Stimulated activated CD4-positive, alpha-beta T cell treated with anti-CD3 and anti-CD28 coated beads, TNF-alpha, amount 100 ng/mL, for 24 hours (primary cell): Measurements from ENCODE around the gene GHR.

Experiments used
- DNase-seq, 3 experiments: peaks; one replicate each; pipeline ENCODE4 v3.0.0-alpha.2; 2020; ENCODE audit warnings: low read depth in 3 of 3

The GHR gene

DNA sequence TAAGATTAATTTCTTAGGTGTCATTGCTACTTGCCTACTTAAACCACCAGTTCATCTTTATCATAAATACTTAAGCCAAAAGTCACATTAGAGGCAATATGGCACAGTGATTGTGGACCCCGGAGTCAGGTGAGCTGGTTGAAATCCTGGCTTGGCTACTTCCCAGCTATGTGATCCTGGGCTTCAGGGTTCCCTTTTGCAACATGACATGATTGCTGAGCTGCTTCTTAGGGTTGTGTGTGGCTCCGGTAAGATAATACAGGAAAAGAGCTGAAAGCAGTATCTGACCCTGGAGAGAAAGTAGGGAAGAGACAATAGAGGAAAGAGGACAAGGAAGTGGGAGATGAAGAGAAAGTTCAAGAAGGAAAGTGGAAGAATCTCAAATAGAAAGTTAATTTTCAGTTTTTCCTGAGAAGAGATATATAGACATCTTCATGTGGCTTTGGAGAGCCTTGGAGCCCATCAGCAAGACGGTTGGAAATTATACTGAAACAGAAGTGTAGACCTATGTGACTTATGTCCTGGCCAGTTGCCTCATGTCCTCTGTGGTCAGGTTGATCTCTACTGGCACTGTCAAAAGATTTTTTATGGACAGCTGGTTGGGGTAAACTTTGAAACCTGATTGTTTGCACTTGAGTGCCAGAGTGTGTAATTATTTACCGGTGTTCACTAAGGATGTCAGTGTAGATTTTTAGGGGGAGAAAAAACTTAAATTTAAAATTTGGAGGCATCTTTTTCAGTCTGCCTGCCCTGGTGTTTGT, 93.2 kb downstream of the GHR start:
- DNase-seq = no peak

GRCh38 chr5:42517164-42517563, 93.9 kb downstream of the GHR start:
- no peak for DNase-seq

DNA sequence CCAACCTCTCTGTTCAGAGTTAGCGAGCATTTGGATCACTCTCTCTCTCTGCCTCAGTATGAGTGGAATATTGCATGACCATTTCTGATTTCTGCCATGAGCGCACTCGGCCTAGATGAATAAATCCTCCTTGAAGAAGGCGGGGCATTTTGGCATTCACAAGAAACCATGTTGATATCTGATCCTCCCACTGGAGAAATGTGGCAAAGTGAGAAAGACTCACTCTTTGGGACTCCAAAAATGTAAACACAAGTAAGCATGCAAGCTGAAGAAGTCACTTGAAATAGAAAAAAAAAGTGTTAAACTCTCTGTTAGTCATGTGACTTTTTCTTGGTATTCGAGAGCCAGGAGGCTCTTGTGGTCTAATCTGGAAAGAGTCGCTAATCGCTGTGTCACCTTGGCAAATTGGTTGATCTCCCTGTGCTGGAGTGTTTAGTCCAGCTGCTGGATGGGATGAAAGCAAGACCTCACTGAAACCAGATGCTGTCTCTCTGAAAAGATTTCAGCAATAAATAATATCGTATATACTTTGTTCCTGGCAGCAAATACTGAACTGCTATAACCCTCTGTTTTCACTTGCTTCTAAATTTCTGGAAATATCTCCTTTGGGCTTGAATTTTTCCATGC, 95.5 kb downstream of the GHR start:
- DNase-seq = no peak

DNA sequence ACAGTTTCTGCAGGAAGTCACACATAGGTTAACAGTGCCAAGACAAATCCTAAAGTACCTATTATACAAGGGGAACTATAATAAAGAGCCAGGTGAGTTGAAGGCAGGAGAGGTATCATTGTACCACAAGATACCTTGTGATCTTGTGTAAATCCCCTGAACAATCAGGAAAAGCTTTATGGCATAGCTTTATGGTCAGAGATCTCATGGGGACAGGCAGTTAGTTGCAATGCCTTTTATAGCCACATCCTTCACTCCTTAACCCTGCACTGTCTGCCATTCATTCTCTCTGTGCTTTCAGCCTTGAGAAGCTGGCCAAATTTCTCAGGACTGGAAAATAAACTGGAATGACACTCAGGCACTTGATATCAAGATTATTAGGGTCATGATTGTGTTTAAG, 97.0 kb downstream of the GHR start:
- DNase-seq = no peak

DNA sequence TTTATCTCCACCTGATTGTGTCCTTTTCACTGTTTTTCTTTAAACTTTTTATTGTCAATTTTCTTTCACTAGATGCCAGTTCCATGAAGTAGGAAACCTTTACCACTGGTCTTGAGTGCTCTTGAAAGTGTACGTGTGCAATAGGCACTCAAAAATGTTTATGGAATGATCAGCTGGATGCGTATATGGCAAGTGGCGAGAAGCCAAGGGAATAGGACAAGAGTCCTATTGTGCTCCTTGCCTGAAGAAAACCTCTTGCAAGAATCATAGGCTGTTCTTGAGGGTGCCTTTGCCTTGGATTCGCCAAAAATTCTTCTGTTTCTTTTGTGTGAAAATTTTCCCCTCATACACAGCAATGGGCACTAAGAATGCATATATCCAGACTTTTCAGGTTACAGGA, 97.7 kb downstream of the GHR start:
- DNase-seq = no peak

DNA sequence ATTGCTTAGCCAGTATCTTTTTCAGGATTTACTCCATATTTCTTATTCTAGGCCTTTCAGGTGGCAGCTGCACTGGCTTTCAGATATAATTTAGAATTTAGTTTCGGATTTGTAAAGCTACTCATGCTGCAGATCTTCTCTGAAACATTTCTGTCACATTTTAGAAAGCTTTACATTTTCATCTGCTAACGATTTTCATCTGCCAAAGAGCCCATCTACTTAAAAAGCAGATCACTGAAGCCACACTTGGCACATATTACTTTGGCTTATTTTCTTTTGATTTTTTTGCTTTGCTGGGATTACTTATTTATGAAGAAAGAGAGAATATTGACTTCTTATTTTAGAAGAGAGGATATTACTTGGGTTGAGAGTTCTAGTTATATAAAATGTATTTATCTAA, 98.2 kb downstream of the GHR start:
- no peak for DNase-seq

DNA sequence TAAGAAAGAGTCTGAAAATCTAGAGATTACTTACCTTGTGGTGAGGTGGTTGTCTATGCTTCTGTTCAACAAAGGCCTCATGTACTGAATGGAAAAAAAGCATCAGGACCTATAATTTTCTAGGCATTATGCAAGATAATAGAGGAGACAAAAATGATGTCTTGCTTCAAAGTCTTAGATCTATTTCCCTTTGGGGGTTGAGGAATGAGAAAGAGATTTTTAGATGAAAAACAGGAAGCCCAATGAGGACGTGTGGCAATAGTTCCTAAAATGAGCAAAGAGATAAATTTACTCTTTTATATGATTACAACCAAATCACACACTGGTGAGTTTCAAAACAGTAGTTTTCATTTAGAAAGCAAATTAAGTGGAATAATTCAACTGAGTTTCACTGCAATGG, 99.5 kb downstream of the GHR start:
- no peak for DNase-seq

GRCh38 chr5:42526179-42526578, 102.9 kb downstream of the GHR start:
- no peak for DNase-seq

DNA sequence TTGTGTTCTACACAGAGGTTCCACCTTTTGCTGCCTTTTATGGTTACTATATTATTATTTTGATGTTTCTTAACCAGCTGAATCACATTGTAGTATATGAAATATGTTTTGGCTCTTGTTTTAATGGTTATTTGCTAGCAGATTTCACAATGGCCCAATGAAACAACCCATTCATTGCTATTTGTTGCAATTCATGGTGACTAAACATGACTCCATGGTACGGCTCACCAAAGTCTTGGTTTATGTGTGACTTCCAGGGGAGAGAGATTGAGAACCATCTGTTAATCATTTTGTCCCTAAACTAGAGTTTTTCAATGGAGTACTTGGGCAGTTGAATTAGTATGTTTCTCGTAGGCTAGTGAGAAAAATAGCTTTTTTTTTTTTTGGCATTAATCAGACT, 108.4 kb downstream of the GHR start:
- DNase-seq = no peak

DNA sequence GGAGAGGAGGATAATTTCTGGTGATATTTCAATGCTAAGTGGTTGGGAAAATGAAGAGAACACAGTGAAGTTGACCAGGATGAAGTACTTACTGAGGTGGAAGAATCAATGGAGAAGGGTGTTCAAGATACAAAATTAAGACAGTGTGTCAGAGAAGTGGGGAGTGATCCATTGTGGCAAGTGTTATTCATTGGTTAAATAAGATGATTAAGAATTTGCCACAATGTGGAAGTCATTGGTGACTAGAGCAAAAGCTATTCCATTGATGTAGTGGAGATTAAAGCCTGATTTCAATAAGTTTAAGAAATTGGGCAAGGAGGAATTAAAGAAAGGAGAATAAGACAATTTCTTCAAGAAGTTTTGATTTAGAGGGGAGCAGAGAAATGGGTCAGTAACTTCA, 118.9 kb downstream of the GHR start:
- DNase-seq = no peak

- DNase-seq = no peak
Observed at GRCh38 chr5:42543774-42544173, 120.5 kb downstream of the GHR start.

DNA sequence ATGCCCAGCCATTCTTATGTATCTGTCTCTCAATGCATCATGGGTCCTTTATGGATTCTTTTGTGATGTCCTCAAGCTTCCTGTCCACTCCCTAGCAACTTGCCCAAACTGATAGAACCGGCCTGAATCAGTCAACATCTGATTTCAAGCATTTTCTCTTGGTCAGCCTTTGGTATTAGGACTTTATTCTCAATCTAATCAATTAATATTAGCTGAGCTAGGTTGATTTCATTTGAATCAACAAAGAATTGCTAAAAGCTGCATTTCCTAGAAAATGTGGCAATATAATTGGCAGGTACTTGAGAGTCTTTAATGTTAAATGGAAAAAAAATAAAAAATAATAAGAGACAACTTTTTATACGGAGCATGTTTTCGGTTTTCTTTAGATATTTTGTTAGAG, 121.8 kb downstream of the GHR start:
- DNase-seq = no peak

GRCh38 chr5:42547141-42547540, 123.9 kb downstream of the GHR start:
- no peak for DNase-seq

- no peak for DNase-seq
Observed at GRCh38 chr5:42547894-42548293, 124.7 kb downstream of the GHR start.

GRCh38 chr5:42552597-42552996, 129.4 kb downstream of the GHR start:
- DNase-seq = no peak

- DNase-seq = no peak
Observed at GRCh38 chr5:42553461-42553860, 130.2 kb downstream of the GHR start.

GRCh38 chr5:42555010-42555409, 131.8 kb downstream of the GHR start:
- DNase-seq = no peak

DNA sequence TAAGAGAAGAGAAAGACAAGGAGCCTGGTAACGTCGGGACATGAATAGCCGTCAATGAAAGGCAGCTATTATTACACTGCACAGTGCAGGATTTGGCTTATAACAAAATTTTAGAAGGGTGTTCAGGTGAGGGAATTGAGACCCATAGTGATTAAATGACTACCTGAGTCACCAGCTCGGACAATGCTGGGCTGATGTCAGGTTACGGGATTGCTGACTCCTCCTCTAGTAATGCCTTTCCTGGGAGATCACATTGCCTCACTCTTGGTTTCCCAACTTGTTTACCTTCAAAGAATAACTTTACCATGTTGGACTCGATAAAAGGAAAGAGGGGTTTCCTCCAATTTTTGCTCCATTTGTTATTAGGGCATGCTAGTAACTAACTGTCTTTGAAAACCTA, 132.6 kb downstream of the GHR start:
- DNase-seq = no peak

GRCh38 chr5:42557689-42558088, 134.4 kb downstream of the GHR start:
- no peak for DNase-seq

DNA sequence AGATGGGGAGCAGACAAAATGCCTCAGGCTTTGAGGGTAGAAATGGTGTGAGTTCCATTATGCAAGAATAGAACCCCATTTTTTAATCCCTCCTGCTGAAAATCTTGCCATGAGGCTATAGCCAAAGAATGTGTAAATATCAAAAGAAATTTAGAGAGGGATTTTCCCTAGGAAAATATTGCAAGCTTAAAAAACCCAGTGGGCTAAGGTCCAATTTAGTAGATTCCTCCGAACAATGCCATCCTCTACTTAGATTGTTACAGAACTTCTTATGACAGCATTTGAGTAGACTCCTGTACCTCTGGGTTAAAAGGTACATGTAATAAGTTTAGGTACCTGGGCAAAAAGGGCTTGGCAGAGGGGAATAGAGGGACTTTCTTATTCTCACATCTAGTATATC, 138.4 kb downstream of the GHR start:
- no peak for DNase-seq

- no peak for DNase-seq
Observed at GRCh38 chr5:42564689-42565356, 141.6 kb downstream of the GHR start.

- DNase-seq = no peak
Observed at GRCh38 chr5:42566652-42567295, 143.5 kb downstream of the GHR start.

DNA sequence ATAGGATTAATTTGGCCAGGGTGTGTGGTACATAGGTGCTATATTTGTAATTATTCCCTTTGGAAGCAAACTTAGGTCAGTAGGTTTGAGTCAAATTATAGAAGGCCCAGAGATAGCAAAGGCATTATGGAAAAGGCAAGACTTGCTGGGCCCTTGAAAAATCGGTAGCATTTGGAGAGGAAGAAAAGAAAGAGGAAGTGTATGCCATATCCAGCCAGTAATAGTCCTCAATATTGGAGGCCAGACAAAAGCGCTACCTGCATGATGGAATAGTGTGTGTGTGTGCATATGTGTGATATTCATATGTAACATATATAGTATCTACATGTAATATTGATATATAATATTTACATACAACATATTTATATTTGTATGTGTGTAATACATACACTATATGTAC, 146.1 kb downstream of the GHR start:
- DNase-seq = no peak
